OCI-LY1 (cell line): ENCODE data around the gene MCTP1.

ENCODE experiments used
- H2AFZ ChIP-seq: fragments of 200-600 bp; sonication (generic), shearing (Covaris generic); 2 replicates; pipeline ENCODE4 v1.6.0; 2014; ENCODE audit warnings: antibody characterized with exemption, mild to moderate bottlenecking, low read length
- H3F3A ChIP-seq: fragments of 200-600 bp; sonication (generic), shearing (Covaris generic); 2 replicates; pipeline ENCODE4 v1.6.0; 2014; ENCODE audit warnings: mild to moderate bottlenecking, antibody characterized with exemption, low read length, moderate library complexity; ENCODE audit not compliant: insufficient read depth
- H3K27ac ChIP-seq: fragments of 200-600 bp; sonication (generic); 2 replicates; pipeline ENCODE4 v1.5.1; 2014; ENCODE audit warnings: low read length, mixed run types, mild to moderate bottlenecking, low read depth; ENCODE audit not compliant: poor library complexity, severe bottlenecking
- H3K27me3 ChIP-seq: fragments of 200-600 bp; sonication (generic); 2 replicates; pipeline ENCODE4 v1.6.0; 2014; ENCODE audit warnings: antibody characterized with exemption, mild to moderate bottlenecking, low read length, moderate library complexity; ENCODE audit not compliant: insufficient read depth
- H3K36me3 ChIP-seq: fragments of 200-600 bp; sonication (generic); 2 replicates; pipeline ENCODE4 v1.6.1; 2014; ENCODE audit warnings: mild to moderate bottlenecking, antibody characterized with exemption, low read length, moderate library complexity, mixed read lengths; ENCODE audit not compliant: insufficient read depth
- H3K4me1 ChIP-seq: fragments of 200-600 bp; sonication (generic); 2 replicates; pipeline ENCODE4 v1.5.1; 2014; ENCODE audit warnings: mild to moderate bottlenecking, low read length, moderate library complexity; ENCODE audit not compliant: insufficient read depth, severe bottlenecking
- H3K4me2 ChIP-seq: fragments of 200-600 bp; sonication (generic), shearing (Covaris generic); 2 replicates; pipeline ENCODE4 v1.6.1; 2014; ENCODE audit warnings: low read length
- H3K4me3 ChIP-seq: fragments of 200-600 bp; sonication (generic); 2 replicates; pipeline ENCODE4 v1.5.1; 2014; ENCODE audit warnings: low read length, low read depth, mild to moderate bottlenecking, mixed read lengths; ENCODE audit not compliant: poor library complexity, severe bottlenecking
- H3K79me2 ChIP-seq: fragments of 200-600 bp; shearing (Covaris generic); 2 replicates; pipeline ENCODE4 v1.6.1; 2016; ENCODE audit warnings: mixed run types, low read length, mixed read lengths; ENCODE audit not compliant: insufficient read depth
- H3K9ac ChIP-seq: fragments of 200-600 bp; sonication (generic), shearing (Covaris generic); 2 replicates; pipeline ENCODE4 v1.6.1; 2014; ENCODE audit warnings: mild to moderate bottlenecking, low read length, mixed read lengths
- H3K9me2 ChIP-seq: fragments of 200-600 bp; sonication (generic), shearing (Covaris generic); 2 replicates; pipeline ENCODE4 v1.6.1; 2014; ENCODE audit warnings: low read depth, mild to moderate bottlenecking, low read length, mixed read lengths
- H3K9me3 ChIP-seq: fragments of 200-600 bp; shearing (Covaris generic); 2 replicates; pipeline ENCODE4 v1.6.1; 2014; ENCODE audit warnings: low read length, mixed read lengths
- H4K20me1 ChIP-seq: fragments of 200-600 bp; sonication (generic), shearing (Covaris generic); 2 replicates; pipeline ENCODE4 v1.6.0; 2016; ENCODE audit warnings: mild to moderate bottlenecking, low read length; ENCODE audit not compliant: insufficient read depth
- EZH2 ChIP-seq: fragments of 200-600 bp; sonication (generic), shearing (Covaris generic); IDR thresholded peaks from 2 replicates; pipeline ENCODE4 v1.8.0; 2017; ENCODE audit warnings: borderline replicate concordance, mixed run types, mild to moderate bottlenecking, antibody characterized with exemption, low read length, moderate library complexity, mixed read lengths
- TF ChIP-seq, protein P1 (sequence below): fragments of 200-600 bp; sonication (generic), shearing (Covaris generic); IDR thresholded peaks from 2 replicates; pipeline ENCODE4 v1.5.1; 2017; ENCODE audit warnings: mild to moderate bottlenecking, antibody characterized with exemption, low read length, moderate library complexity, mixed read lengths

The MCTP1 gene

GRCh38 chr5:94771742-94772141, 513.2 kb downstream of the MCTP1 start:
- Histone ChIP-seq H4K20me1 (no peaks in the 10 kb centered on the region), H3K79me2 (no peaks in the 10 kb centered on the region), H3K9me3 (no peaks in the 10 kb centered on the region), H3K4me3 (no peak overlapping the region), H2AFZ (no peak overlapping the region), H3K36me3 (no peaks in the 10 kb centered on the region), H3K4me2 (no peak overlapping the region), H3K4me1 (peaks cover under 1% of the 10 kb centered on the region), H3K9ac (no peak overlapping the region), H3K27me3 (no peaks in the 10 kb centered on the region), H3K27ac (no peak overlapping the region), H3K9me2 (no peaks in the 10 kb centered on the region), H3F3A (no peaks in the 10 kb centered on the region)
- no peak for TF ChIP-seq EZH2
- TF ChIP-seq, protein P1, sequence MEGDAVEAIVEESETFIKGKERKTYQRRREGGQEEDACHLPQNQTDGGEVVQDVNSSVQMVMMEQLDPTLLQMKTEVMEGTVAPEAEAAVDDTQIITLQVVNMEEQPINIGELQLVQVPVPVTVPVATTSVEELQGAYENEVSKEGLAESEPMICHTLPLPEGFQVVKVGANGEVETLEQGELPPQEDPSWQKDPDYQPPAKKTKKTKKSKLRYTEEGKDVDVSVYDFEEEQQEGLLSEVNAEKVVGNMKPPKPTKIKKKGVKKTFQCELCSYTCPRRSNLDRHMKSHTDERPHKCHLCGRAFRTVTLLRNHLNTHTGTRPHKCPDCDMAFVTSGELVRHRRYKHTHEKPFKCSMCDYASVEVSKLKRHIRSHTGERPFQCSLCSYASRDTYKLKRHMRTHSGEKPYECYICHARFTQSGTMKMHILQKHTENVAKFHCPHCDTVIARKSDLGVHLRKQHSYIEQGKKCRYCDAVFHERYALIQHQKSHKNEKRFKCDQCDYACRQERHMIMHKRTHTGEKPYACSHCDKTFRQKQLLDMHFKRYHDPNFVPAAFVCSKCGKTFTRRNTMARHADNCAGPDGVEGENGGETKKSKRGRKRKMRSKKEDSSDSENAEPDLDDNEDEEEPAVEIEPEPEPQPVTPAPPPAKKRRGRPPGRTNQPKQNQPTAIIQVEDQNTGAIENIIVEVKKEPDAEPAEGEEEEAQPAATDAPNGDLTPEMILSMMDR, result no peak

DNA sequence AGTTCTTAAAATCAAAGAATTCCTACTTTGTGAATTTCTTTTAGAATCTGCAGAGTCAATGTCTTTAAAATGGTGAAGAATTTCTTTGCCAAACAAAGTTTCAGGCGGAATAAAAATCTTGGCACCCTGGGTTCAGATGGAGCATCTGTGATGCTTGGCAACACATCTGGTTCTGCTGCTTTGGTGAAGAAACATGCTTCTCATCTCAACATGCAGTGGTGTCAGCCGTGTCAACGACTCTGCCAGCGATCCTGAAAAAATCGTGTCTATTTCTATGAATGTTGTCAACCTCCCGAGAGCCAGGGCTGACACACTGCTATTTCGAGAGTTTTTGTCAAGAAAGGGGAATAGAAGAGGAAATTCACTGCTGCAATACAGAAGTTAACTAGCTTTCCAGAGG, 514.9 kb downstream of the MCTP1 start:
- Histone ChIP-seq H3K79me2 (no peaks in the 10 kb centered on the region), H3K4me3 (no peak overlapping the region), H3K27me3 (no peaks in the 10 kb centered on the region), H2AFZ (no peak overlapping the region), H3K4me2 (no peak overlapping the region), H3K9me2 (no peaks in the 10 kb centered on the region), H3K9ac (no peak overlapping the region), H3K9me3 (no peaks in the 10 kb centered on the region), H4K20me1 (no peaks in the 10 kb centered on the region), H3K36me3 (no peaks in the 10 kb centered on the region), H3F3A (no peaks in the 10 kb centered on the region), H3K4me1 (no peaks in the 10 kb centered on the region), H3K27ac (no peak overlapping the region)
- TF ChIP-seq, protein P1, result no peak
- no peak for TF ChIP-seq EZH2

- no peak overlapping the region for H3K4me3 ChIP-seq
- no peaks in the 10 kb centered on the region; the same call in 1 of the 2 replicates for H3K36me3 ChIP-seq
- no peak overlapping the region for H3K27ac ChIP-seq
- no peaks in the 10 kb centered on the region for H3K4me1 ChIP-seq
- no peak for TF ChIP-seq EZH2
- TF ChIP-seq, protein P1, result no peak
- H3K9me3 ChIP-seq, result no peaks in the 10 kb centered on the region
- no peaks in the 10 kb centered on the region for H4K20me1 ChIP-seq
- no peaks in the 10 kb centered on the region for H3K9me2 ChIP-seq
- H2AFZ ChIP-seq, result no peak overlapping the region
- H3F3A ChIP-seq, result no peaks in the 10 kb centered on the region
- no peaks in the 10 kb centered on the region for H3K27me3 ChIP-seq
- H3K9ac ChIP-seq, result no peak overlapping the region
- H3K79me2 ChIP-seq, result no peaks in the 10 kb centered on the region
- H3K4me2 ChIP-seq, result no peak overlapping the region
Observed at GRCh38 chr5:94761786-94762185, 523.1 kb downstream of the MCTP1 start.
